ENCODE data around the gene TMEM123. TPM values are rescaled to one million over a fixed set of nuclear protein-coding genes. Genes with fewer than 3 reads are reported as not detected.

TMEM123 gene
- total RNA-seq, 1 experiment from 2014 or later = 796 TPM

GRCh38 chr11:102462610-102463009 lies 10.0 kb upstream of the TMEM123 start:
- H3K9ac ChIP-seq (ENCODE audit: low read length) = no peak overlapping the region

GRCh38 chr11:102459393-102459792 lies 6.8 kb upstream of the TMEM123 start:
- DNase-seq = no peak
- no peak overlapping the region for H3K9ac ChIP-seq (ENCODE audit: low read length)
- no peaks in the 10 kb centered on the region for H3K9me3 ChIP-seq (ENCODE audit: low read length)
- H3K4me1 ChIP-seq (ENCODE audit: low read length) = peaks cover 32% of the 10 kb centered on the region
- no peaks in the 10 kb centered on the region for H3K79me2 ChIP-seq (ENCODE audit: low read length)
- H3K27ac ChIP-seq (ENCODE audit: low read length) = no peak overlapping the region
- no peaks in the 10 kb centered on the region for H3K36me3 ChIP-seq (ENCODE audit: insufficient read depth, low read length)
- no peak overlapping the region for H3K4me2 ChIP-seq (ENCODE audit: low read depth, low read length, poor library complexity, severe bottlenecking)
- H3K9me2 ChIP-seq (replicated peaks; ENCODE audit: insufficient read depth, low read length) = no peaks in the 10 kb centered on the region
- no peaks in the 10 kb centered on the region for H4K20me1 ChIP-seq (ENCODE audit: insufficient read depth, low read depth, low read length)
- H3K27me3 ChIP-seq (ENCODE audit: low read length) = 0 out of 2 replicates have a peak, but pooled peaks cover 3% of the 10 kb centered on the region
- no peak overlapping the region for H2AFZ ChIP-seq (ENCODE audit: low read length)
- H3K4me3 ChIP-seq (ENCODE audit: low read length) = no peak overlapping the region

More at GRCh38 chr11:102462610-102463009, 10.0 kb upstream of the TMEM123 start:
- Histone ChIP-seq H2AFZ (ENCODE audit: low read length) (no peak overlapping the region), H3K4me3 (ENCODE audit: low read length) (no peak overlapping the region), H4K20me1 (ENCODE audit: insufficient read depth, low read depth, low read length) (no peaks in the 10 kb centered on the region), H3K9me2 (replicated peaks; ENCODE audit: insufficient read depth, low read length) (no peaks in the 10 kb centered on the region), H3K27ac (ENCODE audit: low read length) (no peak overlapping the region), H3K27me3 (ENCODE audit: low read length) (0 out of 2 replicates have a peak, but pooled peaks cover 2% of the 10 kb centered on the region), H3K79me2 (ENCODE audit: low read length) (no peaks in the 10 kb centered on the region), H3K4me2 (ENCODE audit: low read depth, low read length, poor library complexity, severe bottlenecking) (no peak overlapping the region), H3K4me1 (ENCODE audit: low read length) (peaks cover 18% of the 10 kb centered on the region), H3K9me3 (ENCODE audit: low read length) (no peaks in the 10 kb centered on the region), H3K36me3 (ENCODE audit: insufficient read depth, low read length) (no peaks in the 10 kb centered on the region)
- no peak for DNase-seq

GRCh38 chr11:102458548-102458947 lies 6.0 kb upstream of the TMEM123 start:
- Histone ChIP-seq H2AFZ (ENCODE audit: low read length) (no peak overlapping the region), H3K9me3 (ENCODE audit: low read length) (no peaks in the 10 kb centered on the region), H3K4me3 (ENCODE audit: low read length) (no peak overlapping the region), H3K9ac (ENCODE audit: low read length) (no peak overlapping the region), H3K36me3 (ENCODE audit: insufficient read depth, low read length) (no peaks in the 10 kb centered on the region), H3K4me1 (ENCODE audit: low read length) (peaks cover 41% of the 10 kb centered on the region), H3K27ac (ENCODE audit: low read length) (no peak overlapping the region), H4K20me1 (ENCODE audit: insufficient read depth, low read depth, low read length) (no peaks in the 10 kb centered on the region), H3K9me2 (replicated peaks; ENCODE audit: insufficient read depth, low read length) (no peaks in the 10 kb centered on the region), H3K79me2 (ENCODE audit: low read length) (no peaks in the 10 kb centered on the region), H3K4me2 (ENCODE audit: low read depth, low read length, poor library complexity, severe bottlenecking) (no peak overlapping the region), H3K27me3 (ENCODE audit: low read length) (0 out of 2 replicates have a peak, but pooled peaks cover 3% of the 10 kb centered on the region)
- no peak for DNase-seq

GRCh38 chr11:102457865-102458264 lies 5.3 kb upstream of the TMEM123 start:
- Histone ChIP-seq H3K9ac (ENCODE audit: low read length) (no peak overlapping the region), H2AFZ (ENCODE audit: low read length) (no peak overlapping the region), H3K9me2 (replicated peaks; ENCODE audit: insufficient read depth, low read length) (no peaks in the 10 kb centered on the region), H3K4me1 (ENCODE audit: low read length) (peaks cover 47% of the 10 kb centered on the region), H3K27me3 (ENCODE audit: low read length) (0 out of 2 replicates have a peak, but pooled peaks cover 3% of the 10 kb centered on the region), H3K9me3 (ENCODE audit: low read length) (no peaks in the 10 kb centered on the region), H3K36me3 (ENCODE audit: insufficient read depth, low read length) (no peaks in the 10 kb centered on the region), H4K20me1 (ENCODE audit: insufficient read depth, low read depth, low read length) (no peaks in the 10 kb centered on the region), H3K4me3 (ENCODE audit: low read length) (no peak overlapping the region), H3K4me2 (ENCODE audit: low read depth, low read length, poor library complexity, severe bottlenecking) (no peak overlapping the region), H3K27ac (ENCODE audit: low read length) (no peak overlapping the region), H3K79me2 (ENCODE audit: low read length) (no peaks in the 10 kb centered on the region)
- no peak for DNase-seq

- no peak overlapping the region for H3K4me2 ChIP-seq (ENCODE audit: low read depth, low read length, poor library complexity, severe bottlenecking)
- H3K27me3 ChIP-seq (ENCODE audit: low read length) = 0 out of 2 replicates have a peak, but pooled peaks cover 3% of the 10 kb centered on the region
Observed at GRCh38 chr11:102457056-102457677, 4.6 kb upstream of the TMEM123 start.

GRCh38 chr11:102456381-102456780 lies 3.8 kb upstream of the TMEM123 start:
- H3K9ac ChIP-seq (ENCODE audit: low read length) = no peak overlapping the region
- peak overlapping the region; percentile 10 for H3K4me2 ChIP-seq (ENCODE audit: low read depth, low read length, poor library complexity, severe bottlenecking)
- H3K79me2 ChIP-seq (ENCODE audit: low read length) = peaks cover 11% of the 10 kb centered on the region
- H2AFZ ChIP-seq (ENCODE audit: low read length) = no peak overlapping the region
- peaks cover 47% of the 10 kb centered on the region for H3K4me1 ChIP-seq (ENCODE audit: low read length)
- DNase-seq = no peak
- H3K4me3 ChIP-seq (ENCODE audit: low read length) = no peak overlapping the region
- no peaks in the 10 kb centered on the region for H3K36me3 ChIP-seq (ENCODE audit: insufficient read depth, low read length)
- no peaks in the 10 kb centered on the region for H3K9me2 ChIP-seq (replicated peaks; ENCODE audit: insufficient read depth, low read length)
- 0 out of 2 replicates have a peak, but pooled peaks cover 3% of the 10 kb centered on the region for H3K27me3 ChIP-seq (ENCODE audit: low read length)
- H4K20me1 ChIP-seq (ENCODE audit: insufficient read depth, low read depth, low read length) = peaks cover 2% of the 10 kb centered on the region; the same call in 1 of the 2 replicates
- no peak overlapping the region for H3K27ac ChIP-seq (ENCODE audit: low read length)
- no peaks in the 10 kb centered on the region for H3K9me3 ChIP-seq (ENCODE audit: low read length)

More at GRCh38 chr11:102457056-102457677, 4.6 kb upstream of the TMEM123 start:
- Histone ChIP-seq H3K4me3 (ENCODE audit: low read length) (no peak overlapping the region), H3K9me3 (ENCODE audit: low read length) (no peaks in the 10 kb centered on the region), H3K79me2 (ENCODE audit: low read length) (peaks cover 3% of the 10 kb centered on the region), H3K9ac (ENCODE audit: low read length) (no peak overlapping the region), H2AFZ (ENCODE audit: low read length) (no peak overlapping the region), H3K4me1 (ENCODE audit: low read length) (peaks cover 47% of the 10 kb centered on the region), H4K20me1 (ENCODE audit: insufficient read depth, low read depth, low read length) (no peaks in the 10 kb centered on the region), H3K9me2 (replicated peaks; ENCODE audit: insufficient read depth, low read length) (no peaks in the 10 kb centered on the region), H3K27ac (ENCODE audit: low read length) (no peak overlapping the region), H3K36me3 (ENCODE audit: insufficient read depth, low read length) (no peaks in the 10 kb centered on the region)
- no peak for DNase-seq

GRCh38 chr11:102453921-102454320 lies 1.4 kb upstream of the TMEM123 start:
- DNase-seq = no peak
- Histone ChIP-seq H3K4me2 (ENCODE audit: low read depth, low read length, poor library complexity, severe bottlenecking) (peak overlapping the region; percentile 81), H3K4me1 (ENCODE audit: low read length) (peaks cover 70% of the 10 kb centered on the region), H4K20me1 (ENCODE audit: insufficient read depth, low read depth, low read length) (peaks cover 26% of the 10 kb centered on the region), H3K4me3 (ENCODE audit: low read length) (peak overlapping the region; percentile 85; the same call in 1 of the 2 replicates), H3K9ac (ENCODE audit: low read length) (peak overlapping the region; percentile 89), H3K9me3 (ENCODE audit: low read length) (no peaks in the 10 kb centered on the region), H3K27ac (ENCODE audit: low read length) (no peak overlapping the region), H3K36me3 (ENCODE audit: insufficient read depth, low read length) (peaks cover 8% of the 10 kb centered on the region), H2AFZ (ENCODE audit: low read length) (no peak overlapping the region), H3K27me3 (ENCODE audit: low read length) (0 out of 2 replicates have a peak, but pooled peaks cover 3% of the 10 kb centered on the region), H3K79me2 (ENCODE audit: low read length) (peaks cover 36% of the 10 kb centered on the region), H3K9me2 (replicated peaks; ENCODE audit: insufficient read depth, low read length) (no peaks in the 10 kb centered on the region)

- H4K20me1 ChIP-seq (ENCODE audit: insufficient read depth, low read depth, low read length) = peaks cover 32% of the 10 kb centered on the region
- DNase-seq = peak; percentile 67
- peak overlapping the region; percentile 95 for H2AFZ ChIP-seq (ENCODE audit: low read length)
- peak overlapping the region; percentile 67 for H3K27ac ChIP-seq (ENCODE audit: low read length)
- H3K9ac ChIP-seq (ENCODE audit: low read length) = peak overlapping the region; percentile 89
- peaks cover 76% of the 10 kb centered on the region for H3K4me1 ChIP-seq (ENCODE audit: low read length)
- H3K36me3 ChIP-seq (ENCODE audit: insufficient read depth, low read length) = peaks cover 14% of the 10 kb centered on the region
- H3K79me2 ChIP-seq (ENCODE audit: low read length) = peaks cover 42% of the 10 kb centered on the region
- H3K9me2 ChIP-seq (replicated peaks; ENCODE audit: insufficient read depth, low read length) = no peaks in the 10 kb centered on the region
- H3K4me3 ChIP-seq (ENCODE audit: low read length) = peak overlapping the region; percentile 85
- no peaks in the 10 kb centered on the region for H3K9me3 ChIP-seq (ENCODE audit: low read length)
- peak overlapping the region; percentile 81 for H3K4me2 ChIP-seq (ENCODE audit: low read depth, low read length, poor library complexity, severe bottlenecking)
- H3K27me3 ChIP-seq (ENCODE audit: low read length) = 0 out of 2 replicates have a peak, but pooled peaks cover 3% of the 10 kb centered on the region
Observed at GRCh38 chr11:102453302-102453695, 734 bp upstream of the TMEM123 start.

Measured in Karpas-422 (cell line).